Stimulated activated CD4-positive, alpha-beta T cell treated with anti-CD3 and anti-CD28 coated beads, Interleukin-15, amount 100 ng/mL, for 1 hour (primary cell): ENCODE measurements around the gene GALNT10.

Source experiments
- DNase-seq, 2 donors: peaks; one replicate each; pipeline ENCODE4 v3.0.0-alpha.2; 2020; ENCODE audit warnings: low read depth in 1 of 2, low spot score in 1 of 2

Gene GALNT10

DNA sequence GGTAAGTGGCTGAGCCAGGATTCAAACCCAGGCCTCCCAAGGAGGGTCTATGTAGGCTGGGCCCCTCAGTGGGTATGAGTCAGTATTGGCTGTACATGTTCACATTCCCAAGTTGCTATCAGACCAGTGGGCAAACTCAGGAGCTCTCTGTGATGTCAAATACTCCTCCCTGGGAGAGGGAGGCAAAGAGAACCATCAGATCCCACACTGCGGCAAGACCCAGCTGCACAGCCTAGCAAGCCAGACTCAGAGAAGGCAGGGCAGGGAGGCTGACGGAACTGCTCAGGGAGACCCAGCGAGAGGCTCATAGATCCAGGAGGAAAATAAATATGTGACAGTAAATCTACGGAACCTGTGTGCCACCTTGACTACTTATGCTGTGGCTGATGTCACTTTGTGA lies 212.7 kb downstream of the GALNT10 start:
- no peak for DNase-seq

DNA sequence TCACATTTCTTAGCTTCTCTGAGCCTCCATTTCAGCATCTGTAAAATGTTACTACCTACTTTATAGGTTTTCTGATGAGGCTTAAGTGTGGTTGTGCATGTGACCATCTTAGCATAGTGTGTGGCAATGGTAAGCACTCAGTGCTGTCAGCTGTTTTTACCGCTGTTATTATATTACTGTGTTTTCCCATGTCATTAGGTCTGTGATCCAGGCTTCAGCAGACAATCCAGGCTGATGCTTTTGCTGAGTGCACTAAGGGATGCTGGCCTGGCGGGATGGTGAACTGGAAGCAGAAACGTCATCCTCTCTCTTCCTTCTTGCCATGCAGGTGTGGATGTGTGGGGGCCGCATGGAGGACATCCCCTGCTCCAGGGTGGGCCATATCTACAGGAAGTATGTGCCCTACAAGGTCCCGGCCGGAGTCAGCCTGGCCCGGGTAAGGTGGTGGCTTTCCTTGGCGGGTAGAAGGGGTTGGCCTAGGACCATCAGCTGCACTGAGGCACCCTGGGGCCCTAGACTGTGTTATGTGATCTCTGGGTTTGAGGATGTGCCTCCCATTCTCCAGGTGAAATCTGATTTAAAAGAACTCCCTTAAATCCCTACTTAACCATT lies 213.3 kb downstream of the GALNT10 start:
- DNase-seq: no peak

DNA sequence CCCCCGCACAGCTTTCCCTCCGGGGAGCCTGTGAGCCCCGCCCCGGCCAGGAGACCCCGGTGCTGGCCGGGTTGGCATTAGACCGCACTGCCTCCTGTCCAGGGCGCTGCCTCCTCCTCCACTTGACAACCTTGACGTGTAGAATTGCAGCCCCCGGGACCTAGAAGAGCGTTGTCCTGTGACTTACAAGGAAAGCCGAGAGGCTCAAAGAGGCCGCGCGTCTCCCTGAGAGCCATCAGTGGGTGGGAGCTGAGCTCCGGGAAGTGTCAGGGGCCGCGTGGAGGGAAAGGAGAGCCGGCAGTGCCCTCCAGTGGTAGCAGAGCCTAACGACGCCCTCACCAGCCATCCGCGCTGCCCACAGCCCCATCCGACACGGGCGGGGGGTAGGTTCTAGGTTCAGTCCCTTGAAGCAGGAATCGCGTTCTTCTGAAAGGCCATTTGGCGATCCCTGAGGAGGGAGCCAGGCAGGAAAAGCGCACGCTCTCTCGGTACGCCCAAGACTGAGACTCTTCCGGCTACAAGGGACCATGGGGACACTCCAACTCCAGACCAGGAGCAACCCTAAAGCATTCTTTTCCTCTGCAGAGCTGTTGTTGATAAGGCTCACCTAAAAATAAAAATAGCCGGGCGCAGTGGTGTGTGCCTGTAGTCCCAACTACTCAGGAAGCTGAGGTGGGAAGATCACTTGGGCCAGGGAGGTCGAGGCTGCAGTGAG lies 214.7 kb downstream of the GALNT10 start:
- peak; percentile 26 to 60 for DNase-seq

DNA sequence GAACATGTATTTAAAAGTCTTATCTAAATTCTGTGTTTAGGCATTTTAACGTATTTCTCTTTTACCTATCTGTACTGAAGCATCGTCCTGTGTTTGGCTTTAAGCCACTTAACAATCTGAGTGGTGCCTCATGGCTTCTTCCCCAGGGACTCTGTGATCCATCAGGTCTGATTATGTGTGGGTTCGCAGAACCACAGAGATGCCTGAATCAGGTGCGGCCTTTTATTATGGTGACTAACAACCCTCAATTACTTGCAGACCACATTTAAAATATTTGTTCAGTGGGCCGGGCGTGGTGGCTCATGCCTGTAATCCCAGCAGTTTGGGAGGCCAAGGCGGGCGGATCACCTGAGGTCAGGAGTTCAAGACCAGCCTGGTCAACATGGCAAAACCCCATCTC lies 215.7 kb downstream of the GALNT10 start:
- no peak for DNase-seq

DNA sequence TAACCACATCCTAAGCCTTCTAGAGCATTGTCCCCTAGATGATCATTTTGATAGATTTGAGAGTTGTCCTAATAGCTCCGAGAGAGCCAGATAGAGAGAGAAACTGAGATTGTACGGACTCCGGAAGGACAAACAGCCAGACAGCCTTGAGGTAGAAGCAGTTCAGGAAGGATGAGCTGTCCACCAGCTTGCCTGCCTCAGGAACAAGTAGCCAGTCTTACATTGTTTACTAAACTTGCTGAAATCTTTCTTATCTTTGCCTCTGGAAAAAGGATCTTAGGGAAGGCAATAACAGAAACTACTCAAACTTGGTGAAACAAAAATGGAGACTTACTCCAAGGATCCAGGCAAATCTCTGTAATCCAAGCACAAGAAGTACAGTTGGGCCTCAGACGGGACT lies 216.3 kb downstream of the GALNT10 start:
- no peak for DNase-seq

DNA sequence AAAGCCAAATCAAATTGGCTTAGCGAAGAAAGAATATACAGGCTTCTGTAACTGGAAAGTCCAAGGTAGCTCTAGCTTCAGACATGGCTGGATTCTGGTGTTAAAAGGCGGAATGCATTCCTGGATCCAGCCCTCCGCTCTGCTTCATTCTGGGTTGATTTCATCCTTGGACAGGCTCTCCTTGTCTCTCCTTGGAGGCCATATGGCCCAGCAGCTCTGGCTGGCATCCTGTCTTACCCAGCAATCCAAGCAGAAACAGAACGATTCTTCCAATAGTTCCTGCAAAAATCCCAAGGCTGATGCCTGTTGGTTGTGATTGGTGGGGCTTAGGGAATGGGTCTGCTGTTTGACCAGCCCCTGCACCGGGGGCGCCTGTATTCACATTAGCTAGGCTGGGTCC lies 218.3 kb downstream of the GALNT10 start:
- no peak for DNase-seq

DNA sequence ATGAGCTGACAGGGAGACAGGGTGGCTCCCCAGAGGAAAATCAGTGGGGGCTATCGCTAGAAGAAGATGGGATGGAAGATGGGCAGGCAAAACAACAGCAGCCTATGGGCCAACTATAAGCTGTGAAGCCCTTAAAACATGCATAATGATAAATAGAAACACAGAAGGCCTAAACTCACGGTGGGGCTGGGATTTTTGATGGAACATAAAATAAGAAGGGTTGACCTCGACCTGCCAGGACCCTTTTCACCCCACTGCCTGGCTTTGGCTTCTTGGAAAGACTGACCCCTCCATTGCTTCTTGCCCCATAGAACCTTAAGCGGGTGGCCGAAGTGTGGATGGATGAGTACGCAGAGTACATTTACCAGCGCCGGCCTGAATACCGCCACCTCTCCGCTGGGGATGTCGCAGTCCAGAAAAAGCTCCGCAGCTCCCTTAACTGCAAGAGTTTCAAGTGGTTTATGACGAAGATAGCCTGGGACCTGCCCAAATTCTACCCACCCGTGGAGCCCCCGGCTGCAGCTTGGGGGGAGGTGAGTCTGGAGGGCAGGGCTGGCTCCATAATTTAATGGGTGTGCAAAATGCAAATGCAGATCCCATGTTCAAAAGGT lies 218.8 kb downstream of the GALNT10 start:
- DNase-seq: no peak

DNA sequence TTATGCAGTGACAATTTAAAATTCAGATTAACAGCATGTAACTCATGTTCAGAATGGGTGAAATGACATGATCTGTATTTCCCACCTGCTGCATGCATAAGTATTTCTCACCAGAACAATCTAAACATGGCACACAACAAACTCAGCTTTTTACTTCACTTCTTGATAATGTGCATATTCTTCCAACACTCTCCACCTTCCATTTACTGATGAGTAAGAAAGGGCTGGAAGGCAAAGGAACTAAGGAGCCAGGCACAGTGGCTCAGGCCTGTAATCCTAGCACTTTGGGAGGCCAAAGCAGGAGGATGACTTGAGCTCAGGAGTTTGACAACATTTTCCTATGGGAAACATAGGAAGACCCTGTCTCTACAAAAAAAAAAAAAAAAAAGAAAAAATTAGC lies 219.5 kb downstream of the GALNT10 start:
- no peak for DNase-seq

DNA sequence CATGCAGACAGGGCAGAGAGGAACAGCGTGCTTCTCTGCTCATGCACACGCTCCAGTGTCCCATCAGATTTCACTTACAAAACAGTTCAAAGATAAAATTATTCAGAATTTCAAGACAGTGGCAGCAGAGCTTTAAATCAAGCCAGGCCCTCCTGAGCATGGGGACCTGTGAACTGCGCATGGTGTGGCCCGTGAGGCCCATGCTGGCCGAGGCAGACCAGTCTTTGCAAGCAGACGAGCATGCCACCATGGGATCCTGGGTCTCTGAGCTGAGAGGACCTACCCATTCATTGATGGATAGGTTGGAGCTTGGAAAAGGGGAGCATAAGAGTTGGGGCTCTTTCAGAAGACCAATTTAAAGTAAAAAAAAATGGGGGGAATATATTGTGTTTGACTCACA lies 220.3 kb downstream of the GALNT10 start:
- no peak for DNase-seq

DNA sequence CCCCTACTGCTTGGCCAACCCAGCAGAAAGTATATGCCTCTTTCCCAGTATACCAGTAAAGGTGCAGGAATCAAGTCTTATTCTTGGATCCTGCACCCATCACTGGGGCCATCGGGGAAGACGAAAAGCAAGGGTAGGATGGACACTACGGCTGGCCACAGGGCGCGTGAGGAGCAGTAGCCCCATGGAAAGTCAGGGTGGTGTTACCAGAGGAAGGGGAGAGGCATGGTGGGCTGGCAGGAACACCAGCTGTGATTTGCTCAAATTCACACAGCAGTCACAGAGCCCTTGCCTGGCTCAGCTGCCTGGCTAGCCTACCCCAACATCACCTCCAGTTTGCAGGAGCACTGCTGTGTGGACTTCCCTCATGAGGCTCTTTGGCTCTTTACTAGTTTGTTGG lies 220.8 kb downstream of the GALNT10 start:
- no peak for DNase-seq

DNA sequence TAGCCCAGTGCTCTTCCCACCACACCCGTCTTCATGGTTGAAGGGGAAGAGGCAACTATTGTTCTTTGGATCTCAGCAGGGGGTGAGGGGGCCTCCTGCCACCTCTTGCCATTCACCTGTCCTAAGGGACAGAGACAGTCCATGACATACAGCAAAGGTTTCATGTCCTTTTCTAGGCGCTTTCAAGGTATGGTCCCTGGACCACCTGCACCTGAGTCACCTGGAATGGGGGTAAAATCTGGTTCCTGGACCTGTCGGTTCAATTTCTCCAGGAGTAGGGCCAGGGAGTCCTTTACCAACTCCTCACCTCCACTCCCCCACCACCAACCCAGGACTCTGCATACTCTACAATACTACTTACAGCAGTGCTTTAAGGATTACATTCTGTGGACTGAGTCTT lies 221.8 kb downstream of the GALNT10 start:
- DNase-seq: no peak

DNA sequence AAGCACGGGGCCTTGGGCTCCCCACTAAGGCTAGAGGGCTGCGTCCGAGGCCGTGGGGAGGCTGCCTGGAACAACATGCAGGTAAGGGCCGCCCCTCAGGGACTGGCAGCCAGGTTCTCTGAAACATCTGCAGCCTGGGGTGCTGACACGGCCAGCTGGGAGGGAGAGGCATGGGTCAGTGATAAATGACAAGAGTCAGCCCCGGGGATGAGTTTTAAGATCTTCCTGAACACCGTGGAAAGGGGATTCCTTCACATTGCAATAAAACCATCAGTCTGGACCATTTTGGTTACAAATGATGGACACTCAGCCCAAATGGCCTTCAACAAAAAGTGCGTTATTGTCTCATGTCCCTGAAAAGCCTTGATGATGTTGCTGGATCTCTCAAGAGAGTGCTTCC lies 222.4 kb downstream of the GALNT10 start:
- no peak for DNase-seq

DNA sequence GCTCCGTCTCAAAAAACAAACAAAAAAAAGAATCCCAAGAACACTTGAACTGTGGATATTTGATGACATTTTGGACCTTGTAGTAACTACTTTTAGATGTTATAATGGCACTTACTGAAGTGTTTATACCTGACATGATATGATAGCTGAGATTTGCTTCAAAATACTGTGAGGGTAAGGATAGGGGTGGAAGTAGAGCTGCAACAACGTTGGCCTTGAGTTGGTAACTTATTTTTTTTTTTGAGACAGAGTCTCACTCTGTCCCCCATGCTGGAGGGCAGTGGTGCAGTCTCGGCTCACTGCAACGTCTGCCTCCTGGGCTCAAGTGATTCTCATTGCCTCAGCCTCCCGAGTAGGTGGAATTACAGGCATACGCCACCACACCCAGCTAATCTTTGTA lies 224.6 kb downstream of the GALNT10 start:
- no peak for DNase-seq

DNA sequence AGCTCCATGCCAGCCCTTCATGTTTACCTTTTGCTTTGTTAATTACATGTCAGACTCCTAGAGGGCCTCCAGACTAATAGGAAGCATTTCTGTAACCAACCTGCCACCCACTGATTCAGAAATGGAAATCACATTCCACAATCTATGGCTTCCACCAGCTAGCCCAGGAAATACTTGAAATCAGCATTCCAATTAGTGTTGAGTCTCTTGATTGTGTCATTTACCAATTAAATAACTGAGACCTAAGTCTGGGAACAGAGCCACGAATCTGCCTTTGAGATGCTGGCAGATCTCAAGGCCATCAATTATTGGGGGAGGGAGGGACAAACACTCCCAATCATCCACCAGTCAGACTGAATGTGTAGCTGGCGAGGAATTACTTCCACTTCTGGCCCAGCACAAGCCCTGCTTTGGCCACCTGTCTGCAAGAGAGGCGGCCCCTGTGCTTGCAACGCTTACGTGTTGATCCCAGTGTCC lies 227.8 kb downstream of the GALNT10 start:
- no peak for DNase-seq

DNA sequence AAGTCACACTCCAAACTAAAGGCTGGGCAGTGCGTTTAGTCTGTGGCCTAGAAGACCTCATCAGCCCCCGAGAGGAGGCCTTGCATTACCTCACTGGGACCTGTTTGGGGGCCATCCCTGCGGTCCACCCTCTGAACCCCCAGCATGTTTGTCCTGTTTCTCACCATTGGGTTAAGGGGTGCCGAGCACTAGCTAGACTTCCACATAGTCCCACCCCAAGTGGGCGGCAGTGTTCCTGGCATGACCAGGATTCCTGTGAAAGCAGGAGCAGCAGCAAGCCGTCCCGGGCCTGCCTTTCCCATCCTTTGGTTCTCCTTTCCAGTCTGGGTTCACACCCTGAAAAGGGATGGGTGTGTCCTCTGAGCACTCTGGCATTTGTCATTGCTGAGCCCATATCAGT lies 228.7 kb downstream of the GALNT10 start:
- DNase-seq: no peak

DNA sequence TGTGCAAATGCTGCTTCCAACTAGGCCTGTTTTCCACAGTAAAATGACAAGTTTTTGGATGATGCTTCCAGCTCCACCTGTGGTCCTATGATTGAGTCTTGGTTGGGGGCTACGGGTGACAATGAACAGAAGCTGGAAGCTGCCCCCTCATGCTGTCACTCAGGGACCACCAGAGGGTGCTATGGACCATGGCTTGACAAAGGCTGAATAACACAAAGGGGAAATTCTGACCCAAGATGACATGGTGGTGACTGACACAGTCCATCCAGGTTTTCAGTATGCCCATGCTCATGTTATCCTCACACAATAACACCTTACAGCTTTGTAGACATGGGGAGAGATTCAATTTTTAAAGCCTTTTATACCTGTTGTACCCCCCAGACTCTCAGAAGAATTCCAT lies 231.3 kb downstream of the GALNT10 start:
- no peak for DNase-seq

DNA sequence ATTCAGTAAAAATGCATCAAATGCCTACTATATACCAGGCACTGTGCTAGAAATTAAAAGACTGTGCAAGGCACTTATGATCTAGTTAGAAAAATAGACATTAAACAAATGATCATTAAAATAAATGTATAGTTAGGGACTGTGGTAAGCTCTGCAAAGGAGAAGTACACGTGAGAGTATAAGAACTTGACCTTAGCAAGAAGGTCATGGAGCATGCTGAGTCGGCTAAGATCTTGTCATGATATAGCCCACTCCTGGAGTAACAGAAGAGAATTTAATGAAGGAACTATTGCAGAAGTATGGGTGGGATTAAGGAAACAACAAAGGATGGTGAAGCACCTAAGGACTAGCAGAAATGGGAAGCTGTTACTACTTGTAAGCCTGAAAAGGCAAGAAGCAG lies 231.8 kb downstream of the GALNT10 start:
- DNase-seq: no peak

DNA sequence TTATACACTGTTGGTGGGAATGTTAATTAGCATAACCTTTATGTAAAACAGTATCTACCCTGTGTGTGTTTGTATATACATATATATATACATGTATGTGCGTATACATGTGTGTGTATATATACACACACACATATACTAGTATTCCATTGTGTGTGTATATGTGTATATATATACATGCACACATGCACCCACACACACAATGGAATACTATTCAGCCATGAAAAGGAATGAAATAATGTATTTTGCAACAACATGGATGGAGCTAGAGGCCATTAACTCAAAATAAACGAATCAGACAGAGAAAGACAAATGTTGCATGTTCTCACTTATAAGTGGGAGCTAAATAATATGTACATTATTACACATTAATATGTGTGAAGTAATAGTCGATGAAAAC lies 237.7 kb downstream of the GALNT10 start:
- DNase-seq: no peak

DNA sequence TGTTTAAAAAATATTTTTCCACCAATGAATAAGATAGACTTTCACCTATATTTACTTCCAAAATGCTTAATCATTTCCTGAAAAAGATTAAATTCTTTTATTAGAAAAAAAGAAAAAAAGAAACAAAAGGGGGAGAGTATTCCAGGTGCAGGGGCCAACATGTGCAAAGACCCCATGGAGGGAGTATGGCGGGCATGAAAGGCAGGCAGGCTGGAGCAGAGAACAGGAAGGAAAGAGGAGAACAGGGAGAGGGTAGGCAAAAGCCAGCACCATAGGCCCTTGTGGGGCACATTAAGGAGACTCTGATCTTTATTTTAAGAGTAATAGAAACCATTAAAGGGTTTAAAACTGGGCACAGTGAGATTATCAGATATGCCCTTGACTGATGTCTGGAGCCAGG lies 238.8 kb downstream of the GALNT10 start:
- DNase-seq: no peak

DNA sequence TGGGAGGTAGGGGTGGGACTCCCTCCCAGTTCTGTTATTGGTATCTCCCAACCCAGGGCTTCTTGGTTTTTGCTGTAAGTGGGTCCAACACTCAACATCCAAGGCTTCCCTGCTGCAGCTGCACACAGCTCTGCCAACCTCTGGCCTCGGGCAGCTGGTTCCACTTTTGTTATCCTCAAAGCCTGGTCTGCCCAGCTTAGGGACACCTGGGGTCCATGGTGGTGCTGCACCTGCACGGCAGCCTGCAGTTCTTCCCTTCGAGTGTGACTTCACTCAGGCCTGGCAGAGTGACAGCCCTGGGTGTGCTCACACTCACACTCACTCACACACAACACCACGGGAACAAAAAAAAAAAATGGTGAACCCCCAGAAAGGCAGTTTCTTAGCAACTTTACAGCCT lies 239.9 kb downstream of the GALNT10 start:
- DNase-seq: no peak

DNA sequence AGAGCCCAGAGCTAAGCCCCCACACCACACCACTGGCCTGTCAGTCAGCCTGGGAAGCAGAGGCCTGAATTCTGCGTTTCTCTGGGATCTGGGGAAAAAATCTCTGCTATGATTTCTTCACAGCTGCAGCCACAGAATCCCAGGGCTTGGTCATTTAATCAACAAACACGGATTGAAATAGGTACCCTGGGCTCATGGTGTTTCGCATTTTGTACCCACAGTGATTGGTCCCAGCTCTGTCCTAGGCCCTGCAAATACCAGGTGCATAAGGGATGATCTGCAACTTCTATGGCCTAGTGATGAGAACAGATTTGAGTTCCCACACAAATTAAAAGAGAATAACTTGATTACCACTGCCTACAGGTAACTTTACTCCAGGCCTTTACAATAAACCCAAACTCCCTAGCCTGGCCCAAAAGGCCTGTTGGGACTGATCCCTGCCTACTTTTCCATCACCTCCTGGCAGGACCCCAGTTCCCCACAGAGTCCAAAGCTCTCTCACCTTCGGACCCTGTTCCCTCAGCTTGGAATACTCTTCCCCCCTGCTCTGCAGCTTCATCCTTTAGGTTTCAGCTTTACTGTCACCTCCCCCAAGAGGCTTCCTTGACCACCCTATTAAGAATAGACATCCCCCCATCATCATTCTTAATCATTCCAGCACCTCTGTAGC lies 240.6 kb downstream of the GALNT10 start:
- DNase-seq: no peak

DNA sequence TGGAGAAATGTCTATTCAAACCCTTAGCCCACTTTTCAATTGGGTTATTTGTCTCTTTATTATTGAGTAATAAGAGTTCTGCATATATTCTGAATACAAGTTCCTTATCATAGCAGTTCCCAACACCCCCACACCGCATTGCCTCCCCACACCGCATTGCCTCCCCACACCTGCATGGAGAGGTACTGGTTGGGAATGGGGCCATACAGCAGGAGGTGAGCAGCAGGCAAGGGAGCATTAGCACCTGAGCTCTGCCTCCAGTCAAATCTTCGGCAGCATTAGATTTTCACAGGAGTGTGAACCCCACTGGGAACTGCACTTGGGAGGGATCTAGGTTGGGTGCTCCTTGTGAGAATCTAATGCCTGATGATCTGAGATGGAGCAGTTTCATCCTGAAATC lies 244.7 kb downstream of the GALNT10 start:
- DNase-seq: no peak
